ENCODE data around the gene IQCF2. TPM values are rescaled to one million over a fixed set of nuclear protein-coding genes. Genes with fewer than 3 reads are reported as not detected.

IQCF2 gene
- total and polyA plus RNA-seq, 9 of the 15 experiments (the other 6 are each of a cell fraction or from before 2014, with no cell fraction given) = not detected

DNA sequence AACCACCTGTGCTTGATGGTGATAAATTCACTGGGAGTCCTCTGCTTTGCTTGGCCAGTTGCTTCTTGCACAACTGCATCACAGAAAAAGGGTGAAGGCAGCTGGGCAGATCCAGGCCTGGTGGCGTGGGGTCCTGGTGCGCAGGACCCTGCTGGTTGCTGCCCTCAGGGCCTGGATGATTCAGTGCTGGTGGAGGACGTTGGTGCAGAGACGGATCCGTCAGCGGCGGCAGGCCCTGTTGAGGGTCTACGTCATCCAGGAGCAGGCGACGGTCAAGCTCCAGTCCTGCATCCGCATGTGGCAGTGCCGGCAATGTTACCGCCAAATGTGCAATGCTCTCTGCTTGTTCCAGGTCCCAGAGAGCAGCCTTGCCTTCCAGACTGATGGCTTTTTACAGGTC is 31.1 kb upstream of the IQCF2 start (continued):
- TF ChIP-seq ZNF79 (CRISPR knock-in tag; IDR thresholded peaks at IDR 0.05; ENCODE audit: low read depth) = no peak
- no peak for TF ChIP-seq GATAD2B (IDR thresholded peaks at IDR 0.05; ENCODE audit: borderline replicate concordance)
- no peak for TF ChIP-seq CEBPG (CRISPR knock-in tag; IDR thresholded peaks at IDR 0.05)
- no peak for TF ChIP-seq CEBPG (tag; conservative IDR thresholded peaks at IDR 0.05 in 1 of 2, IDR thresholded peaks at IDR 0.05 in 1 of 2)
- no peak for TF ChIP-seq DACH1 (IDR thresholded peaks at IDR 0.05; ENCODE audit: partially characterized antibody)
- no peak for TF ChIP-seq NUFIP1 (IDR thresholded peaks at IDR 0.05; ENCODE audit: partially characterized antibody)

DNA sequence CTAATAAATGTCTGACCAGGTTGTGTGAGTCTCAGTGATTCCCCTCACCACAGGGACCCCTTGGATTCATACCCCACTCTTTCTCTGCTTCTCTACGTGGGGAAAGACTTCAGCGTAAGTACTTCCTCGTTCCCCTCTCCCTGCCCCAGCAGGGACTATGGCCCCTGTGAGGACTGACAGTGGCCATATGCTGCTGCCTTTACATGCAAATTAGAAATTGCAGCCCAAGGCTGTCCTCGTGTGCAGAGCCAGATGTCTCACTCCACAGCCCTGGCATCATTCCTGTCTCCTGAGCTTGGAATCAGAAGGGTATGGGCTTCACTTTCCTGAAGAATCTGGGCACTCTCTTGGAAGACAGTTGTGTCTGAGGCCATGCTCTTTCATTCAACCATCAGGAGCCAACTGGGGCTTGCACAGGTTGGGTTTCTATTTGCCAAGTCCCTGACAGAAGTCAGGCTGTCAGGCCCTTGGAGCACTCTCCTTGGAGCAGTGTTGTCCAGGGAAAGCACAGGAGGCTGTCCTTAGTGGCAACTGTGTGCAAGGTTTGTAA is 30.5 kb upstream of the IQCF2 start:
- Histone ChIP-seq H3K79me2 (ENCODE audit: control insufficient read depth, insufficient read depth, low read length) (no peaks in the 10 kb centered on the region), H3K4me1 (replicated peaks in 1 of 2; ENCODE audit: control insufficient read depth in 2 of 2, insufficient read depth in 2 of 2, low read length in 2 of 2) (no peaks in the 10 kb centered on the region), H2AFZ (ENCODE audit: low read depth, low read length) (no peak overlapping the region), H3K4me3 (no peak overlapping the region), H4K20me1 (replicated peaks; ENCODE audit: control insufficient read depth, insufficient read depth, low read length) (no peaks in the 10 kb centered on the region), H3K27me3 (ENCODE audit: control insufficient read depth in 2 of 2, insufficient read depth in 2 of 2, low read length in 2 of 2) (no peaks in the 10 kb centered on the region), H3K9me3 (replicated peaks; ENCODE audit: control insufficient read depth, insufficient read depth, low read depth, low read length) (no peaks in the 10 kb centered on the region; the same call in 1 of the 2 replicates), H3K9me1 (ENCODE audit: control insufficient read depth, insufficient read depth, low read length) (no peaks in the 10 kb centered on the region), H3K36me3 (ENCODE audit: control insufficient read depth, insufficient read depth, low read length) (no peaks in the 10 kb centered on the region), H3K27ac (ENCODE audit: extremely low read depth, low read depth, low read length) (no peak overlapping the region), H3K9ac (ENCODE audit: insufficient read depth in 1 of 2, low read depth in 2 of 2, low read length in 2 of 2) (no peak overlapping the region), H3K4me2 (ENCODE audit: insufficient read depth, low read length) (no peak overlapping the region)
- WGBS (ENCODE audit: insufficient coverage, low coverage, missing lambda C conversion rate) = 3% methylated on average over 4 of the region's 4 CpGs
- no peak for DNase-seq (ENCODE audit: extremely low read depth in 1 of 4, low spot score in 3 of 4)
- intact Hi-C loops (cut with micrococcal nuclease) (no loop called here), in situ Hi-C loops (cut with MboI) (no loop called here)
- POLR2A ChIA-PET = no interaction called here
- TF ChIP-seq, protein P1, sequence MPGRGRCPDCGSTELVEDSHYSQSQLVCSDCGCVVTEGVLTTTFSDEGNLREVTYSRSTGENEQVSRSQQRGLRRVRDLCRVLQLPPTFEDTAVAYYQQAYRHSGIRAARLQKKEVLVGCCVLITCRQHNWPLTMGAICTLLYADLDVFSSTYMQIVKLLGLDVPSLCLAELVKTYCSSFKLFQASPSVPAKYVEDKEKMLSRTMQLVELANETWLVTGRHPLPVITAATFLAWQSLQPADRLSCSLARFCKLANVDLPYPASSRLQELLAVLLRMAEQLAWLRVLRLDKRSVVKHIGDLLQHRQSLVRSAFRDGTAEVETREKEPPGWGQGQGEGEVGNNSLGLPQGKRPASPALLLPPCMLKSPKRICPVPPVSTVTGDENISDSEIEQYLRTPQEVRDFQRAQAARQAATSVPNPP (IDR thresholded peaks at IDR 0.05; ENCODE audit: borderline replicate concordance, insufficient read depth, insufficient read length) = no peak
- no peak for TF ChIP-seq NCOA1 (IDR thresholded peaks at IDR 0.05; ENCODE audit: low read depth)
- TF ChIP-seq CHD1 (IDR thresholded peaks at IDR 0.05; ENCODE audit: low read length) = no peak
- TF ChIP-seq ILK (tag; IDR thresholded peaks at IDR 0.05; ENCODE audit: borderline replicate concordance, low read depth) = no peak
- TF ChIP-seq ZNF217 (CRISPR knock-in tag; IDR thresholded peaks at IDR 0.05) = no peak
- no peak for ATAC-seq
- FAIRE-seq = no peak
- BruUV-seq (replicated peaks) = no TSS peak
- CTCF ChIA-PET (ENCODE audit: low intra/inter-chr PET ratio) = no interaction called here

All from K562 (cell line).